GM19023 (cell line): ENCODE results near the gene AKR1C8.
"Not testable (repeated sequence)": the region's sequence is repeated elsewhere in the genome, so short reads cannot be mapped to it uniquely, and the experiment has no call there.

Experiments used
- ATAC-seq: cut with Tn5 transposase; IDR thresholded peaks from one replicate; pipeline ENCODE4 v1.9.1; 2021; ENCODE audit warnings: mild to moderate bottlenecking, moderate library complexity; ENCODE audit not compliant: unreplicated experiment

AKR1C8 gene

GRCh38 chr10:5168897-5169420 is 16.0 kb downstream of the AKR1C8 start:
- ATAC-seq = no peak

GRCh38 chr10:5165738-5166137 is 19.2 kb downstream of the AKR1C8 start:
- no peak for ATAC-seq

GRCh38 chr10:5163487-5163886 is 21.5 kb downstream of the AKR1C8 start:
- ATAC-seq = no peak

- no peak for ATAC-seq
Observed at GRCh38 chr10:5159126-5159525, 25.8 kb downstream of the AKR1C8 start.

GRCh38 chr10:5157501-5157900 is 27.4 kb downstream of the AKR1C8 start:
- ATAC-seq = no peak

GRCh38 chr10:5155951-5156350 is 29.0 kb downstream of the AKR1C8 start:
- no peak for ATAC-seq

GRCh38 chr10:5151076-5151475 is 33.9 kb downstream of the AKR1C8 start:
- ATAC-seq = no peak

- no peak for ATAC-seq
Observed at GRCh38 chr10:5148678-5149032, 36.3 kb downstream of the AKR1C8 start.

GRCh38 chr10:5147981-5148677 is 36.8 kb downstream of the AKR1C8 start:
- no peak for ATAC-seq

GRCh38 chr10:5147255-5147980 is 37.5 kb downstream of the AKR1C8 start:
- no peak for ATAC-seq

- ATAC-seq = no peak
Observed at GRCh38 chr10:5146920-5147254, 38.1 kb downstream of the AKR1C8 start.

- no peak for ATAC-seq
Observed at GRCh38 chr10:5143137-5143536, 41.8 kb downstream of the AKR1C8 start.

- no peak for ATAC-seq
Observed at GRCh38 chr10:5142199-5142598, 42.8 kb downstream of the AKR1C8 start.

GRCh38 chr10:5137699-5138098 is 47.3 kb downstream of the AKR1C8 start:
- ATAC-seq = not testable (repeated sequence)

GRCh38 chr10:5136468-5137087 is 48.4 kb downstream of the AKR1C8 start:
- no peak for ATAC-seq

GRCh38 chr10:5135581-5135980 is 49.4 kb downstream of the AKR1C8 start:
- no peak for ATAC-seq

GRCh38 chr10:5125315-5126044 is 59.5 kb downstream of the AKR1C8 start:
- ATAC-seq = no peak

GRCh38 chr10:5123886-5124285 is 61.1 kb downstream of the AKR1C8 start:
- no peak for ATAC-seq

- not testable (repeated sequence) for ATAC-seq
Observed at GRCh38 chr10:5119997-5120396, 65.0 kb downstream of the AKR1C8 start.

- ATAC-seq = no peak
Observed at GRCh38 chr10:5117026-5117425, 67.9 kb downstream of the AKR1C8 start.

- no peak for ATAC-seq
Observed at GRCh38 chr10:5116621-5117020, 68.3 kb downstream of the AKR1C8 start.
